ENCODE measurements around the gene ACACB.
"Not testable (repeated sequence)": the region's sequence is repeated elsewhere in the genome, so short reads cannot be mapped to it uniquely, and the experiment has no call there.

The ACACB gene

DNA sequence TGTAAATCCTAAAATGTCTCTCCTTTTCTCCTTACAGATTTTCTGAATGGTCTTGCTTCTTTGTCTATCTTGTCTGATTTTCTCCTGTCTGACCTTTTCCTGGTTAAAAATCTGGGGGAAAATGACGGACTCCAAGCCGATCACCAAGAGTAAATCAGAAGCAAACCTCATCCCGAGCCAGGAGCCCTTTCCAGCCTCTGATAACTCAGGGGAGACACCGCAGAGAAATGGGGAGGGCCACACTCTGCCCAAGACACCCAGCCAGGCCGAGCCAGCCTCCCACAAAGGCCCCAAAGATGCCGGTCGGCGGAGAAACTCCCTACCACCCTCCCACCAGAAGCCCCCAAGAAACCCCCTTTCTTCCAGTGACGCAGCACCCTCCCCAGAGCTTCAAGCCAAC lies 23.0 kb downstream of the ACACB start:
- DNase-seq (ENCODE audit: insufficient read length, low spot score) (no peak), FAIRE-seq (no peak)

DNA sequence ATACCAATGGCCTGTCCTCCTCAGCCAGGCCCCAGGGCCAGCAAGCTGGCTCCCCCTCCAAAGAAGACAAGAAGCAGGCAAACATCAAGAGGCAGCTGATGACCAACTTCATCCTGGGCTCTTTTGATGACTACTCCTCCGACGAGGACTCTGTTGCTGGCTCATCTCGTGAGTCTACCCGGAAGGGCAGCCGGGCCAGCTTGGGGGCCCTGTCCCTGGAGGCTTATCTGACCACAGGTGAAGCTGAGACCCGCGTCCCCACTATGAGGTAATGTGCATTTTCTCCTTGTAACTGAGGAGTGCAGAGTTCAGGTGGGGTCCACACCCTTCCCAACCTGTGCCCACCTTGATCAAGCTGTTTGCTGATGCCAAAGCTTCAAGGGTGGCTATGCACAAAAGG lies 23.4 kb downstream of the ACACB start:
- DNase-seq (ENCODE audit: insufficient read length, low spot score) (no peak), FAIRE-seq (no peak)

- no peak for DNase-seq (ENCODE audit: insufficient read length, low spot score)
These were observed 24.2 kb downstream of the ACACB start for GRCh38 chr12:109140560-109140959.

DNA sequence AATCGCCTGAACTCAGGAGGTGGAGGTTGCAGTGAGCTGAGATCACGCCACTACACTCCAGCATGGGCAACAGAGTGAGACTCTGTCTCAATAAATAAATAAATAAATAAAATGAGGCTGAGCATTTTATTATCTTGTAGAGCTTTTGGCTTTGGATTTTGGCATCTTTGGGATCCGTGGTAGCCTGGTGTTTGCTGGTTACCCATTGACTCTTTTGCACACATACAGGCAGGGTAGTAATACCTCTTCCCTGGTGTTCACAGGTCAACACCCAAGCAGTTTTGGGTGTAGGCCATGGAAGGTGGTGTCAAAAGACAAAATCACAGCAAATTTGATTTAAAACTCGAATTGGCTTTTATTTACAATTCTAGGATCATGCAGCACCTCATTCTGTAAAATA lies 27.8 kb downstream of the ACACB start:
- FAIRE-seq (no peak), DNase-seq (ENCODE audit: insufficient read length, low spot score) (no peak)

More at GRCh38 chr12:109140560-109140959, 24.2 kb downstream of the ACACB start:
- no peak for FAIRE-seq

DNA sequence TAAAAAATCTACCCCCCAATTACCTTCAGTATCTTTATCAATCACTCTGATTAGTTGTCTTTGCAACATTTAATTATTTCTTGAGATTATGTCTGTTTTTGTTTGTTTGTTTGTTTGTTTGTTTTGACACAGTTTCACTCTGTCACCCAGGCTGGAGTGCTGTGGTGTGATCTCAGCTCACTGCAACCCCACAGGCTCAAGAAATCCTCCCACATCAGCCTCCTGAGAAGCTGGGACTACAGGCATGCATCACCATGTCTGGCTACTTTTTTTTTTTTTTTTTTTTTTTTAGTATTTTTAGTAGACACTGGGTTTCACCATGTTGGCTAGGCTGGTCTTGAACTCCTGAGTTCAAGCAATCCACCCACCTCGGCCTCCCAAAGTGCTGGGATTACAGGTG lies 30.7 kb downstream of the ACACB start:
- DNase-seq (ENCODE audit: insufficient read length, low spot score); FAIRE-seq: not testable (repeated sequence)

DNA sequence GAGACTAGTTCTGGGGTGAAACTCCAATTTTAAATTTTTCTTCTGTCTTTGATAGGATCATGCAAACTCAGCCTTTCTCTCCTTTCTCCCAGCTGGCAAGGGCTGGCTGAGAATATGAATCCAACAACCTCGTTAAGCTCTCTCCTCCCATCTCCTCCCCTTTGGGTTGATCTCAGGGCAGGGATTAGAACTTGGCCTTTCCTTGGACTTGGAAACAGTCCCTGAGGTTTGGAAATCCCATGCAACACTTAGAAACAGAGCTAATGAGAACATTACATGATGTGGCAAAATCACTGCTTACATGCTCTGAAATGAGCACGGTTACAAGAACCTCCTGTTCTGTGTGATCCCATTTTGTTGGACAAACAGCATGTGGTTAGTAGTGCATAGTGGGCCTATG lies 31.6 kb downstream of the ACACB start:
- DNase-seq (ENCODE audit: insufficient read length, low spot score) (no peak), FAIRE-seq (no peak)

GRCh38 chr12:109150124-109150640 lies 33.8 kb downstream of the ACACB start:
- FAIRE-seq = no peak
- no peak for DNase-seq (ENCODE audit: insufficient read length, low spot score)

DNA sequence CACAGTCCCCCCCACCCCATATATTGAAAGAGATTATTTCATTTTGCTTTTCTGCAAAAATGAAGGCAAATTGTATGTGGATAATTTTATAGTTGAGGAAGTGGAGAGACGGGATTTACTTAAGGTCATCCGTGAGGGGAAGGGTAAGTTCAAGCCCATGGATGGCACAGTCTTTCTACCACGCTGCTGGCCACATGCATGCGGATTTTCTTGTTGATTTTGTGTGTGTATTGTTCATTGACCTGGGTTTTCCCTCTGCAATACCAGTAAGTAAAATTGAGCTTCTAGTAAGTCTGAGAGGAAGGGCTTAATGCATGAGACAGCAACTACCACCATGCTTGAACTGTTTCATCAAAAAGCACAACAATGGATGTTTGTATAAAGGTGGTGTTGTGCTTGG lies 35.1 kb downstream of the ACACB start:
- FAIRE-seq (no peak), DNase-seq (ENCODE audit: insufficient read length, low spot score) (no peak)

DNA sequence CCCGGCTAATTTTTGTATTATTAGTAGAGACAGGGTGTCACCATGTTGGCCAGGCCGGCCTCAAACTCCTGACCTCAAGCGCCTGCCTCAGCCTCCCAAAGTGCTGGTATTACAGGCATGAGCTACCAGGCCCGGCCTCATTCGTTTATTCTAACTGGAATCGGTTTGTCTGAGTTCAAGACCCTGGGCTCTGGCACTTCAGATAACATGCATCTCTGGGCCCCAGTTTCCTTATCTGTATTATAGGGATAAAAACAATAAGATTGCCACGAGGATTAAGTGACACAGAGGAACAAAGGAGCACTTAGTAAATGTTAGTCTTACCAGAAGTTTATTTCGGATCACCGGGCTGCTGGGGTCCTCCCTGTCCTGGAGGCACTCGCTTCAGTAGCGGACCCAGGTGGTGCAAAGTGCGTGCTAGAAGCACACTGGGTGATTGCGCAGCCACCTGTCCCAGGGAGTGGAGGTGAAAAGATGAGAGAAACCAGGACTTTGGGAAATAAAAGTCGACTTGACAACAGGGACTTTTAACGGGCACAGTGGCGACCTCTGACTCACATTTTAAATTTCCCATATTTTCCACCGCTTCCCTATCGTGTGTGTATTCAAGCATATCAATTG lies 37.5 kb downstream of the ACACB start:
- DNase-seq (ENCODE audit: insufficient read length, low spot score) (no peak), FAIRE-seq (no peak)

- FAIRE-seq = peak; percentile 74
These were observed 38.4 kb downstream of the ACACB start for GRCh38 chr12:109154451-109155438.

GRCh38 chr12:109156036-109156435 lies 39.6 kb downstream of the ACACB start:
- DNase-seq (ENCODE audit: insufficient read length, low spot score) (no peak), FAIRE-seq (no peak)

More at GRCh38 chr12:109154451-109155438, 38.4 kb downstream of the ACACB start:
- DNase-seq (ENCODE audit: insufficient read length, low spot score) = peak; percentile 93

DNA sequence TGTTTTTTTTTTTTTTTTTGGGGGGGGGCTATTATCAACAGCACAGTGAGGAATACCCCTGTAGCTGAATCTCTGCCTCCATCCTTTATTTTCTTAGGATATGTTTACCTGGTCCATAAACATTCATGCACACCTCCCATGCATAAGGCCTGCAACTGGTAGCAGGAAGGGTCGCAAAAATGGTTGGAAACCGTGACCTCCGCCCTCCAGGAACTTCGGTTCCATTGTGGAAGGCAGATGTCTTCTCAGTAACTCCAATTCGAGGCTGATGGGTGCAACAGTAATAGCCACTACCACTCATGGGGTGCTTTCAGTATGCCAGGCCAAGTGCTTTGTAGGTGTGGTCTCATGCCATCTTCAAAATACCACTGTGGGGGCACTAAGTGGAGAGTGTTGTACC lies 40.2 kb downstream of the ACACB start:
- FAIRE-seq = no peak

GRCh38 chr12:109157986-109158385 lies 41.6 kb downstream of the ACACB start:
- no peak for FAIRE-seq

More for the DNA sequence above, 40.2 kb downstream of the ACACB start:
- DNase-seq (ENCODE audit: insufficient read length, low spot score) = no peak

DNA sequence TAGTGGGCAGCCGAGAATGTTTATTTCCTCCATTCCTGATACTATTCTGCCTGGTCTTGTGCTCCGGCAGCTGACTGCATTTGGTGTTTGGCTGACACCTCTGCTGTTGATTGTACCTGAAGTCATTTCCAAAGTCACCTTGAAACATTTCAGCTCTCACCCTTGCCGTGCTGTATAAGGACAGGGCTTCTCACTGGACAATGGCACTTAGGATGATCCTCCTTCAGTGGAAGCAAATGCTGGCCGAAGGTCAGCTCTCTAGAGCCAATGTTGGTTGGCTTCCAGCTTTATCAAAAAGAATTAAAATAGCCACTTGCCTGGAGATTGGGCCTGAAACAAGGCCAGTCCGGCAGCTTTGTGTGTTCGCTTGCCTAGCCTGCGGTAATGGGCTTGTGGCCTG lies 44.0 kb downstream of the ACACB start:
- FAIRE-seq (no peak), DNase-seq (ENCODE audit: insufficient read length, low spot score) (no peak)

More at GRCh38 chr12:109157986-109158385, 41.6 kb downstream of the ACACB start:
- no peak for DNase-seq (ENCODE audit: insufficient read length, low spot score)

- DNase-seq (ENCODE audit: insufficient read length, low spot score) = no peak
- no peak for FAIRE-seq
These were observed 44.5 kb downstream of the ACACB start for GRCh38 chr12:109160873-109161272.

DNA sequence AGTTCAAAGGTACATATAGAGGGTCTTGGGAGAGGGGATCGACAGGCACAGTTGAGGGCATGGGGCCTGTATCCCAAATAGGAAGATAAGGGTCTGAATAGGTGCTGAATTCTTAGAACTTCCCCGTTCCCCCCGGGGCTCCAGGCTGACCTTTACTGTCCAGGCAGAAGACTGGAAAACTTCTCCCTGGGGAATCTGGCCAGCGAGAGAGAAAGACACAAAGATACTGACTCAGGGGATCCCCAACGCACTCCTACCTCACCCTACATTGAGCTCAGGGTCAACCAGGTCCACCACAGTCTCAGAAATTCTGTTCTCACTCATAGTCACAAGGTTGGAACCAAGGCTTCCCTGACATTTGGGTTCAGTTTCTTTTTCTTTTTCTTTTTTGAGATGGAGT lies 46.2 kb downstream of the ACACB start:
- FAIRE-seq = no peak
- no peak for DNase-seq (ENCODE audit: insufficient read length, low spot score)

DNA sequence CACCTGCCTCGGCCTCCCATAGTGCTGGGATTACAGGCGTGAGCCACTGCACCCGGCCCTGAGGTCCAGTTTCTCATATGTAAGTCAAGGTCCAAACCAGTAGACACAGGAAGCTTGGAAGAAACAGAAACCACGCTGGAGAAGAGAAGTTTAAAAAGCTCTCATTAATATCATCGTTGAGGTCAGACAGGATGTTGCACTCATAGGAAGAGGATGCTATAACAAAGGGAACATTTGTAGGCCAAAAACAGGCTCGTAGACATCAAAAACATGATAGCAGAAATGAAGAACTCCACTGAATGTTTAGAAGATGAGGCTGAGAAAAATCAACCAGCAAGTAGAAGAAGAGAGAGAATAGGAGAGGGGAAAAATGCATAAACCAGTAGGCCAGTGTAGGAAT lies 46.8 kb downstream of the ACACB start:
- FAIRE-seq (no peak), DNase-seq (ENCODE audit: insufficient read length, low spot score) (no peak)

DNA sequence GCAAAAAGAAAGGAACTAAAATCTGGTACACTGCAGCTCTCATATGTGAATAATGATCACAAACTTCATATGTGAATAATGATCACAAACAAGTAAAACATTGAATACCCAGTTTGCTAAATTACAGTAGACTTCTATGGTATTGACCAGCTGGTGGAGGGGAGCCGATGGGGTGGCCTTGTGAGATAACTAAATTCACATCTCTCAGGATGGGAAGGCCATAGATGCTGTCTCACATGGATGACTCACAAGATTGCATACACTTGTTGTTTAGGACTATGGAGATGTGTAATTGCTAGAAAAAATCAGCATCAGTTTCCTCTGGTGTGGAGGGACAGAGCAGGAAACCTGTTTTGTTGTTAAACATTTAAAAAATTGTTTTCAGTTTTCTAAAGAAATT lies 49.2 kb downstream of the ACACB start:
- no peak for FAIRE-seq
- DNase-seq (ENCODE audit: insufficient read length, low spot score) = no peak

- DNase-seq (ENCODE audit: insufficient read length, low spot score) (no peak), FAIRE-seq (no peak)
These were observed 50.0 kb downstream of the ACACB start for GRCh38 chr12:109166371-109166770.

- FAIRE-seq = no peak
- DNase-seq (ENCODE audit: insufficient read length, low spot score) = no peak
These were observed 51.4 kb downstream of the ACACB start for GRCh38 chr12:109167781-109168180.

DNA sequence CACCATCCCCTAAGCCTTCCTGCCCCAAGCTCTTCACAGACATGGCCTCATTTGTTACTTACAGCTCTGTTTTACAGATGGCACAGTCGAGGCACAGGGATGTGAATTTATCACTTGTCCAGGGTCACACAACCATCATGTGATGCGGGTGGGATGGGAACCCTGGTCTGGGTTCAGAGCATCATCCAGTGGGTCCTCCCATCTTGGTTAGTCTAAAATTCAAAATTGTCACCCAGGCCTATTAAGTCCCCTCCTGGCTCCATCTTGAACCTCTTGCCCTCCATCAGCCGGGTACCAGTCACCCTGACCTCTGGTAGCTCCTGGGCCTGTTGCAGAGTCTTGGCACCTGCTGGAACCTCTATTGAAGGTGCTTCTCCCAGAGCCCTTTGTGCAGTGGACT lies 52.9 kb downstream of the ACACB start:
- FAIRE-seq (no peak), DNase-seq (ENCODE audit: insufficient read length, low spot score) (no peak)

- FAIRE-seq = no peak
These were observed 53.3 kb downstream of the ACACB start for GRCh38 chr12:109169686-109170085.

More at GRCh38 chr12:109169686-109170085, 53.3 kb downstream of the ACACB start:
- DNase-seq (ENCODE audit: insufficient read length, low spot score) = no peak

Measured in HTR-8/SVneo (cell line).